ENCODE data around the gene DYNC1LI2. TPM values are rescaled to one million over a fixed set of nuclear protein-coding genes. Genes with fewer than 3 reads are reported as not detected.
A peak's percentile ranks its signal among the peaks of the same experiment; 100 is the strongest.

The DYNC1LI2 gene
- total RNA-seq, 1 experiment from 2014 or later: 92.4 TPM

DNA sequence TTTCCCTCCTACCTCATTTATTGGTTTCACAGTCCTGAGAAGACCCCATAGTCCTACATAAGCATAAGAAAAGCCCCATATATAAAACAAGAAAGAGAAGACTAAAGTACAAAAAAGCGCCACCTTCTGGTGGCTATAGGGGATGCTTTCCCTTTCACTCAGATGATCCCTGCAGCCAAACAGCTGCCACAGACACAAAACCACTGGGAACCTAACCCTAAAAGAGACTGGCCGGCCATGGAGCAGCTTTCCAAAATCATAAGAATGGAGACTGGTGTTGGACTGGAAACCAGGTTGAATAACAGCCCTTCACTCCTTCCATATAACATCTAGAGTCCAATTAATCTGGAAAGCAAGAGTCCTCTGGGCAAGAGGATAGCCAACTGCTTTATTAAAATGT lies 11.4 kb downstream of the DYNC1LI2 start:
- DNase-seq (ENCODE audit: low read depth): peak; percentile 39

DNA sequence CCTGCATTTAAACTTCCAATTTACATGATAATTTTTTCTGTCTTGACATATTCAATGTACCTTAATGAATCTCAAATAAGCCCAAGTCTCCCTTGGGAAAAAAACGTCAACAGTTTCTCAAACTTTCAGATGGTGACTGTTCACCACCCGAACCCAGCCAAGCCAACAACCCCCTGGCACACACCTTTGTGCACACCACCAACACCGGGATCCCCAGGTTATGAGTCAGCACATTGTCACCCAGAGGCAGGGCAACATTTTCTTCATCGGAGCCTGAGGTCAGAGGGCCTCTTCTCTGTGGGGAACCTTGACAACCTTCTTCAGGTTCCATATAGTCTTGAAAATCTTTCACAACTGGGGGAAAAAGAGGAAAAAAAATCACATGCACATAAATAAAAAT lies 15.5 kb downstream of the DYNC1LI2 start:
- DNase-seq (ENCODE audit: low read depth): peak; percentile 58

DNA sequence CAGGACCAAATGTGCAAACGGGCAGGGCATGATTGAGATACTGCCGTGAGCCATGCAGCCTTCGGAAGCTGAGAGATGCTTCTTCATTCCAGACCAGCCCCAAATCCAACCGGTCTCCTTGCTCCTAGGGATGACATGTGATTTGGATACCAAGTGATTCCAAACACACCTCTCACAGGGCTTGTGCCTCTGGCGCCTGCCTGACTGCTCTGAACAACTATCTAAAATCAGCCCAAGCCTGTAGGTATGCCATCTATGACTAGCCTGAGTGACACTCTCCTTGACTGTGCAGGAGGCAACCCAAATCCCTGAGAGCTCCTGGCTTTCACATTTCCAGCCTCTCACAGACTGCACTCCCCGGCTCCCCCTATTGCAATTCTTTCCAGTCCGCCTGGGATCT lies 20.3 kb downstream of the DYNC1LI2 start:
- DNase-seq (ENCODE audit: low read depth): no peak

DNA sequence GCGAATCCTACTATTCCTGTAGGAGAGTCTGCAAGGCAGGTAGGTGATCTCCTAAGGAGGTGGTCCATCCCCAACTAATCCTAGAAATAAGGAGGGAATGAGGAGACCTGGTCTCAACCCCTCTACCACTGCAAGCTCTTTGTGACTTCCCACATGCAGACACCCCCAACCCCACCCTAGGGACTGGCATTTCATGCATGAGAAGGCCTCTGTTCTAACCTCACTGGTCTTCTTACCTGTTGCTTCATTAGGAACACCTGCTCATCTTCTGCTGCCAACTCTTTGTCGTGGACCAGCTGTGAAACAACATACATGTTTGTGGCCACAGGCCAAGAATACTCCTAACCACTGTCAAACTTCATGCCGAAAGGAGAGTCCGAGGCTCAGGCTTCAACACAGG lies 22.6 kb downstream of the DYNC1LI2 start:
- DNase-seq (ENCODE audit: low read depth): no peak

DNA sequence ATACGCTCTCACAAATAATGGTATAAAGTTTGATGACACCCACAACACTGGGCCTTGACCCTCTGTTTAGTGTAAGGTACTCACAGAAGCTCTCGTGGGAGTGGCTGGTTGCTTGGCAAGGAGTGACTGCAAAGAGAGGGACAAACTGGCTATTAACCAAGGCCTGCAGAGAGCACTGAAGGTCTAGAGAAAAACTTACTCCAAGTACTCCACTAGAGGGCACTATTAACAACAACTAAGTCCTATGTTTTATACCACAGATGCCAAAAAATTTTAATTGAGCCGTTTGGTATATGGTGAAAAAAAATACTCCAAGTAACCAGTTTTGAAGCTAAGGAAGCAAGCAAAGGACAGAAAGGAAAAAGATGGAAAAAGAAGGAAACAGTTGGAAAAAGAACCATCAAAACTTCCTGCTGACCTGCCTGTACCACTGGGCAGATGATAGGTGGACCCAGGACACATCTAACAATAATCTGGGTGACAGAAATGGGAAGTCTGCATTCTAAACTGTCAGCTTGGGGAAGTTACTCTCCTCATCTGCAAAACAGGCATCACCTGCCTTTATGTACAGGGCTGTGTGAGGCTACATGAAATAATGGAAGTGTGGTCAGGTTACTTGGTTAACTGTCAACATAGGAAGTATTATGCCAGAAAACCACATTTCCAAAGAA lies 23.2 kb downstream of the DYNC1LI2 start:
- peak; percentile 67 for DNase-seq (ENCODE audit: low read depth)

DNA sequence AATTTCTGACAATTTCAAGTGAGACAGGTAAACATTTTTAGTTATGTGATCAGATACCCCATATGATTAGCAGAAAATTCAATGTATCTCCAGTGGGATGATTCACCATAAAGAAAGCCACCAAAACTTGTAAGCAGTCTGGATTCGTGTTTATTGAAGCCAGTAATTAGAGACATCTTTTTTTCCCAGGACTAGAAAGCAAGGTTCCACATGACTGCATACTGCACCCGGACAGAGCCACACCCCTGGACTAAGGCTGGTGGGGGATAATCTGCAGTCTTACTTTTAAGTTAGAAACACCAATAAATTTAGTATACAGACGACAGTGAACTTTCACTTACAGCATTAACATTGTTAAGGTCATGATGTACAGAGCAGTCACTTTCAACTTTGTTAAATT lies 30.6 kb downstream of the DYNC1LI2 start:
- no peak for DNase-seq (ENCODE audit: low read depth)

DNA sequence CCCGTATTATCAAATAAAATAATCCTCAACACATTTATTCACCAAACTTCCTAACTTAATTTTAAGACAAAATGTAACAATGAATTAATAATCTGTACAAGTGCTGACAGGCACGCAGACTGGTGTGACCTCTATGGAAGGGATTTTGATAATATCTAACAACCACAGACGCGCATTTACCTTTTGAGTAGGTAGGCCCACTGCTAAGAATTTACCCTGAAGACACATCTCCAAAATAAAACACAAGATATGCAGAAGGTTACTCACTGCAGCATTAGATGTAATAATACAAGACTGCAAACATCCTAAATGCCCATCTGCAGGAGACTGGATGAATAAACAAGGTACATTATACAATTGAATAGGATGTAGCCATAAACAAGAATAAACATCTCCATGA lies 32.2 kb downstream of the DYNC1LI2 start:
- DNase-seq (ENCODE audit: low read depth): no peak

DNA sequence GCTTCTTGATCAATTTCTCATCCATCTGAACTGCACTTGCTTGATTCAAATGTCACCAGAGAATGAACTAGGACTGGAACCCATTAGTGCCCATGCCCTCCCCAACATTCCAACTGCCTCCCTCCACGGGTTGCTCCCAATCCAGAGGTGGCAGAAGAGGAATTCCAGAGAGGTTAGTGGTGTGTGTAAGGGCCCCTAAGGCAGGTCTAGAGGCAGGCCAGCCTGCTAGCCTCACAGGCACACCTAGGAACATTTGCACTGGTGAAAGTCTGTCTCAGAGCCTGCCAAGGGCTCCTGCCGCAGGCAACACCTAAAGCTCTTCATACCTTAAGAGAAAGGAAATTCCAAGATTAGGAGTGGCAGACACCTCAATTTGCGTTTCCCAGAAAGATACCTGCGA lies 33.6 kb downstream of the DYNC1LI2 start:
- DNase-seq (ENCODE audit: low read depth): no peak

DNA sequence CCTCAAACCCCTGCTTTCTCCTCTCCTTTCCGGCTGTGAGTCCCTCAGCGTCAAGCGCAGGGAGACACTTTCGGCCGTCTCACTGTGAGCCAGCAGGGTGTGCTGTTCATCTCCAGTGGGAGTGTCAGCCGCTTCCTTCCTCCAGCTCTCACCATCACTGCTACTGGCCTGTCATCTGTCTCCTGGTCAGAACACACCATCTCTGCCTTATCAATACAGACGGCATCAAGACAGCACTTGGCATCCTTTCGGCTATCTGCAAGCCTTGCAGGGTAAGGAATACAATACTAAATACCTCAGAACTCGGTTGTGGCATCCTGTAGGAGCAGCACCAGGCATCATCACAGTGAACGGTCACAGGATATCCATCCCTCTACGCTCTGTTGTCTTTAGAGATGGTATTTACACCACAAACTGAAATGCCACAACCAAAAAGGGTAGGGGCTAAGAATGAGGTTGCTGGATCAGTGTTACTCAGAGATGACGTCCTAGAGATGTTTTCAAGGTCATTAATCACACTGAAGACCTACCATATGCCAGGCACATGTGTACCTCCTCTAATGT lies 34.2 kb downstream of the DYNC1LI2 start:
- peak; percentile 43 for DNase-seq (ENCODE audit: low read depth)

DNA sequence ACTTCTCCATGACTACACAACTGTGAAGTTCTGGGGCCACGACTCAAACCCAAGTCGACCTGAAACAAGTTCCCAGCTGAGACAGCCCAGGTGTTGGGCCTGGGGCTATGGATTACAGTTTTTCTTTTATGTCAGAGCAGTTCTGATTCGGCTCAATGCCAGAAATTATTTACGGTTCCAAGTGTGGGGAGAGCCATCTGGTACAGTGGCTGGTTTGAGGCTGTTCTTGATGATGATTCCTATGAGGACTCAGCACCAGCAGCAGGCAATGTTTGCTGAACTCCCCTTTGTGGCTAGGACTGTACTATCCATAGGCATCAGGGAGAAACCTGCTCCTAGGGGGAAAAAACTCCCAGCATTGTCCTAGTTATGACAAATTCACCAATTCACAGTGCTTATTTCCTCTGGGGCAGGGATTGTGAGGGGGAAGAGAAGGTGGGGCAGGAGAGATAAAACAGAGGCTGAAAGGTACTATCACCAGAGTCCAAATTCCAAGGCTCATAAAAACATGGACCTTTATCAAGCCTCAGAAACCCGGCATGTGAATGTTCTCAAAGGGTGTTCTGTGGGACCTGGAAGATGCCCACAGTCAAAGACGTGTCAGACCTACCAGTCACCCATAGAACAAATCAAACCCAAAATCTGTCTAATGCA lies 36.6 kb downstream of the DYNC1LI2 start:
- peak; percentile 63 for DNase-seq (ENCODE audit: low read depth)

DNA sequence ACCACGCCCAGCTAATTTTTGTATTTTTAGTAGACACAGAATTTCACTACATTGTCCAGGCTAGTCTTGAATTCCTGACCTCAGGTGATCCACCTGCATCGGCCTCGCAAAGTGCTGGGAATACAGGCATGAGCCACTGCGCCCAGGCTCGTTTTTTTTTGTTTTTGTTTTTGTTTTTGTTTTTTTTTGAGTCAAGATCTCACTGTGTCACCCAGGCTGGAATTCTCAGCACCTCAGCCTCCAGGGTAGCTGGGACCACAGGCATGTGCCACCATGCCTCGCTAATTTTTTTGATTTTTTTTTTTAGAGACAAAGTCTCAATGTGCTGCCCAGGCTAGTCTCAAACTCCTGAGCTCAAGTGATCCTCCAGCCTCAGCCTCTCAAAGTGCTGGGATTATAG lies 37.3 kb downstream of the DYNC1LI2 start:
- DNase-seq (ENCODE audit: low read depth): no peak

DNA sequence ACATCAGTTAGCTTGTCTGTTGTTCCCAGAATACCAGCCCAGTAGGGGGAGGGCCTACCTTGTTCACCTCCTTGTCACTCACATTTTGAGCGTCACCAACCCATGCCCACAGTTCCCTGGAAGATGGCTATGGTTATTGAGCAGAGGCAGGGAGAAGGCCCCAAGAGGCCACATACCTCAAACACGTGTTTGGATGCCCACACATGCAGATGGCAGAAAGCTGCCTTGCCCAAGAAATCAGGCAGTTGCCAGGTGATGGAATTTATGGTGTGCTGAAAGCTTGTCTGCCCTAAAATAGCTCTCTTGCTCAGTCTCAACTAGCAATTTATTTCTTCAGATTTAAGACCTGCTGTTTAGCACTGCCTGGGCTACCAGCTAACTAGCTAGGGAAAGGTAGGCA lies 38.3 kb downstream of the DYNC1LI2 start:
- DNase-seq (ENCODE audit: low read depth): no peak

DNA sequence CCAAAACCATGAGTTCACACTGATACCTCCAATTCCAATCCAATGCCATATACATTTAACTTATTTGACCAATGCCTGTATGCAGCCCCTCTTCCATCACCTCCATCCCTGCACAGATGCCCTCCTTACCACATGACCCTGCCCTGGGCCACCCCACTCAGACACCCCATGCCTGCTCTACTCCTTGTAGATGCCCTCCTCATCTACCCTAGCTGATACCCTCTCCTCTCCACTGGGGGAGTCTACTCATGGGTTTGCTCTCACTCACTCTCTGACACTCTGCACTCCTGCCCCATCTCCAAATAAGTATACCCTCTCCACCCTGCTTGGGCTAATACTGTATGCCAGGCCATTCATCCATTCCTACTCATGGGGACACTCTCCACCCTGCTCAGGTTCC lies 38.9 kb downstream of the DYNC1LI2 start:
- DNase-seq (ENCODE audit: low read depth): no peak

DNA sequence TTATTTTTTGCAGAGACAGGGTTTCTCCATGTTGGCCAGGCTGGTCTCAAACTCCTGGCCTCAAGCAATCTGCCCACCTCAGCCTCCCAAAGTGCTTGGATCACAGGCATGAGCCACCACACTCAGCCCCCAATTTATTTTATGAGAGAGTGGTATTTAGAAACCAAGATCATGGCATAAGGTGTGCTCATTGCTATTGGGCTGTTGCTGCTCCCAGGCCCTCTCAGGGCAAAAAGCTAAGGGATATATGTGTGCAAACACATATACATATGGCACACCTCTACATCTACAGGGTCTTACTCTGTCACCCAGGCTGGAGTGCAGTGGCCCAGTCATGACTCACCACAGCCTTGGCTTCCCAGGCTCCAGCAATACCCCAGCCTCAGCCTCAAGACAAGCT lies 39.8 kb downstream of the DYNC1LI2 start:
- no peak for DNase-seq (ENCODE audit: low read depth)

DNA sequence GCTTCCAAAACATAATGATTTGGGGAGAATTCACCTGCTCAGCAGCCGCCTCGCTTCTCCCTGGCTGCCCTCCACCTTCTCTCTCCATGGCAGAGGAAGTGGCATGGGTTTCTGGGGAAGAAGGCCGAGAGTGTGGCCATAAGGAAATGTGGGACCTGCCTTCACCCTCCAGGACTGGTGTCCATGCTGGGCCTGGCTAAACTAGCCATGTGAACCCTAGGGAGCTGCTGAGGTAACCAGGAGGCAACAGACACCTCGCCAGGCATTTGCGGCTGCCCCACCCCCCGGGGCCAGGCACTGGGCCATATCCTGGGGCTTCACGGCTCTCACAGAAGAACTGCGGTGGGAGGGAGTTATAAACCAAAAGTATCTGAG lies 44.9 kb downstream of the DYNC1LI2 start:
- DNase-seq (ENCODE audit: low read depth): peak; percentile 79

DNA sequence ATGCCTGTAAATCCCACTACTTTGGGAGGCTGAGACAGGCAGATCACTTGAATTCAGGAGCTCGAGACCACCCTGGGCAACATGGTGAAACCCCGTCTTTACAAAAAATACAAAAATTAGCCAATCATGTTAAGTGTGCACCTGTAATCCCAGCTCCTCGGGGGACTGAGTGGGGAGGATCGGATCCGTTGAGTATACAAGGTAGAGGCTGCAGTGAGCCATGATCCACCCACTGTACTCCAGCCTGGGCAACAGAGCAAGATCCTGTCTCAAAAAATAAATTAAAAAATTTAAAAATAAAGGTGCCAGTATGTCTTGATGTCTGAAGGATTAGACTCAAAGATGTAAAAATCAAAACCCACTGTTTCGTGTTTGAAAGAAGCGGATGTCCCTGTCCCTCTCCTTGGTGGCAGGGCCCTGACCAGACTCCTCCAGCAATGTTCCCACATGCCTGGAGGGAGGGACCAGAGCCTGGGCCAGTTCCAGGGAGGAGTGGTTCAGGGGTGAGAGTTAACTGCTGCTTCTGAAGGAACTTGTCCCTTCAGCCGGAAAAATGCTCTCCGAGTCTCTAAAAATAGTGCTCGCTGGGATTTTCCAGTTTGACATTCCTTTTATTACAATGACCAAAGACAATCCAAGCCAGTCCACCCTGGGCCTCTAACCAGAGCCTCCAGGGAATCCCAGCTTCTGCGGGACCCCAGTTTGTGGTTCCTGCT lies 45.5 kb downstream of the DYNC1LI2 start:
- peak; percentile 78 for DNase-seq (ENCODE audit: low read depth)

DNA sequence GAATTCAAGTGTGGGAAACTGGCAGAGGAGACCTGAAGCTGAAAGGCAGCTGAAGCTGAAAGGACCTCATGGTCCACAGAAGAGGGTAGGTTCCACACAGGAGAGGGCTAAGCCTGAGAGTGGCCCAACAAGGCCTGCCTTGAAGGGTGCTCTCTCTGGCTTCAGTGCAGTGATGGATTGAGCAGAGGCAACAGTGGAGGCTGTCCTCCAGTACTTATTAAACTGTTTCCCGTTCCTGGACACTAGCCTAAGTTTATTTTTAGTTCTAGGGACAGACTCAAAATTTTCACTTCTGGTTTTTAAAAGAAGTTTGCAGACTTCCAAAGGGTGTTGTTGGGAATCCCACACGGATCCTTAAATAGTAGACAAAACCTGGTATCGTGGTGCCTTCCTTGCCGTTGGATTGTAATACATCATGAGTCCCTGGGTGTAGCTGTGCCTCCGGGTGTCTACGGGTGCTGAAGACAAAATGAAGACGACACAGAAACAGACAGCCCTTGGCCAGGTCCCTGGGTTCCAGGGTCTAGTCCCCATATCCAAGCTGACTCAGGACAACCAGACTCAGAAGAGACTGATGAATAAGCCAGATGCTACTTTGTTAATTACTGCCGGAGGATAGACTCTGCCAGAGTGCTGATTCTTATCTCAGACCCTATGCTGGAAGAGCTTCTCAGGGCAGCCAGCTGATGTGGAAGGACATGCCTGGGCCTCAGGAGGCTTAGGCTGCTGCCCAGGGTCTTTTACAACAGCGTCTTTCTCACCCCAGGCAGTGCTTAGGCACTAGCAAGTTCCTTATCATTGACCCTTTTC lies 47.8 kb downstream of the DYNC1LI2 start:
- peak; percentile 71 for DNase-seq (ENCODE audit: low read depth)

DNA sequence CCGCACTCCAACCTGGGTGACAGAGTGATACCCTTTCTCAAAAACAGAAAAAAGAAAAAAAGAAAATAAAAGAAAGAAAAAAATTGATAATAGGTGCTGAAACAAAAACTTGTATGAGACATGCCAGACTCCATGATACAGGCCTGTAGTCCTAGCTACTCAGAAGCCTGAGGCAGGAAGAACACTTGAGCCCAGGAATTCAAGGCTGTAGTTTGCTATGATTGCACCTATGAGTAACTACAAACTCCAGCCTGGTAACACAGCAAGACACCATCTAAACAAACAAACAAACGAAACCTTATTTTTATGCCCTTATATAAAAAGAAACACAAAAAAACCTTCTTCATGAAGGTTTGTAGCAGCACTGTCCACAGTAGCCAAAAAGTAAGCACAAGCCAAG lies 49.9 kb downstream of the DYNC1LI2 start:
- peak; percentile 44 for DNase-seq (ENCODE audit: low read depth)

DNA sequence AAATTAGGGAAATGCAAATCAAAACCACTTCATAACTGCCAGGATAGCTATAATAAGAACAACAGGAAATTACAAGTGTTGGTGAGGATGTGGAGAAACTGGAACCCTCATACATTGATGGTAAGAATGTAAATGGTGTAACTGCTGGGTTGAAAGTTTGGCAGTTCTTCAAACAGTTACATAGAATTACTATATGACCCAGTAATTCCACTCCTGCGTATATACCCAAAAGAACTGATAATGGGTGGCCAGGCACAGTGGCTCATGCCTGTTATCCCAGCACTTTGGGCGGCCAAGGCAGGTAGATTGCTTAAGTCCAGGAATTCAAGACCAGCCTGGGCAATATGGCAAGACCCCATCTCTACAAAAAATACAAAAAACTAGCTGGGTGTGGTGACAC lies 50.4 kb downstream of the DYNC1LI2 start:
- DNase-seq (ENCODE audit: low read depth): no peak

DNA sequence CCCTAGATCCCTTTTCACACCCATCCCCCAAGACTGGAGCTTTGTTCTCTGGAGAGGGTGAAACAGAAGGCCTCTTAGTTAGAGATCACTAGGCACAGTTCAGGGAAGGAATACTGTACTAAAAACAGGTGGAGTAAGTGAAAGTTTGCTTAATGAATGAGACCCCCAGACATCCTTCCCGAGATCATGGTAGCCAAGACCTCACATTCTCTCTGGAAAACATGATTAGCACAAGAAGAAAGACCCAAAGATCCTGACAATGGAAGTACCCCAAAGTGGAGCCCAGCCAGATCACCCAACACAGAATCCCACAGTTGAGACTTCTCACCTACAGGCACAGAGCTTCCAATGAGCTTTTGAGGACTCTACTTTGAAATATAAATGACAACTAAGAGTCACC lies 51.5 kb downstream of the DYNC1LI2 start:
- no peak for DNase-seq (ENCODE audit: low read depth)

DNA sequence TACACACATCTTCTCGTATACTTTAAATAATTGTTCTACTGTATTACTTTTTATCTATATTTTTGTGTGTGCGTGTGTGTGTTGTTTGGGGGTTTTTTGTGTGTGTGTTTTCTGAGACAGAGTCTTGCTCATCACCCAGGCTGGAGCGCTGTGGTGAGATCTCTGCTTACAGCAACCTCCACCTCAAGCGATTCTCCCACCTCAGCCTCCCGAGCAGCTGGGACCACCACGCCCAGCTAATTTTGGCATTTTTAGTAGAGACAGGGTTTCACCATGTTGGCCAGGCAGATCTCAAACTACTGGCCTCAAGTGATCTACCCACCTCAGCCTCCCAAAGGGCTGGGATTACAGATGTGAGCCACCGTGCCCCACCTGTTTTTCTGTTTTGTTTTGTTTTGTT lies 53.4 kb downstream of the DYNC1LI2 start:
- DNase-seq (ENCODE audit: low read depth): no peak

Data from M059J (cell line).